Keratinocyte (primary cell): Measurements from ENCODE around the gene FAF1.

ENCODE experiments used
- CTCF ChIP-seq, 3 experiments: IDR thresholded peaks in 1 of 3; conservative IDR thresholded peaks in 1 of 3; optimal IDR thresholded peaks in 1 of 3; 2 replicates in 2 of 3; 3 replicates in 1 of 3; pipeline versions ENCODE3 to v1.5.1; 2011; ENCODE audit warnings: low read length in 3 of 3, mild to moderate bottlenecking in 3 of 3, moderate library complexity in 2 of 3, control low read depth in 1 of 3, inconsistent platforms in 1 of 3; ENCODE audit not compliant: insufficient read depth in 2 of 3; ENCODE audit errors: extremely low read depth in 1 of 3
- EZH2 ChIP-seq: IDR thresholded peaks from one replicate; pipeline ENCODE4 v1.6.1; 2012; ENCODE audit warnings: inconsistent platforms, mild to moderate bottlenecking, low read length, moderate library complexity

- TF ChIP-seq CTCF (optimal IDR thresholded peaks at IDR 0.05 in 1 of 3, IDR thresholded peaks at IDR 0.05 in 1 of 3, conservative IDR thresholded peaks at IDR 0.05 in 1 of 3; ENCODE audit: extremely low read depth in 1 of 3, insufficient read depth in 2 of 3, low read length in 3 of 3) (no peak), EZH2 (no peak)
Measured at GRCh38 chr1:50522691-50523342, 437.2 kb downstream of the FAF1 start.
